Measurements from ENCODE around the gene ZBTB21.

Gene ZBTB21

GRCh38 chr21:41948901-41949300 is 61.3 kb downstream of the ZBTB21 start:
- DNase-seq, result no peak

DNA sequence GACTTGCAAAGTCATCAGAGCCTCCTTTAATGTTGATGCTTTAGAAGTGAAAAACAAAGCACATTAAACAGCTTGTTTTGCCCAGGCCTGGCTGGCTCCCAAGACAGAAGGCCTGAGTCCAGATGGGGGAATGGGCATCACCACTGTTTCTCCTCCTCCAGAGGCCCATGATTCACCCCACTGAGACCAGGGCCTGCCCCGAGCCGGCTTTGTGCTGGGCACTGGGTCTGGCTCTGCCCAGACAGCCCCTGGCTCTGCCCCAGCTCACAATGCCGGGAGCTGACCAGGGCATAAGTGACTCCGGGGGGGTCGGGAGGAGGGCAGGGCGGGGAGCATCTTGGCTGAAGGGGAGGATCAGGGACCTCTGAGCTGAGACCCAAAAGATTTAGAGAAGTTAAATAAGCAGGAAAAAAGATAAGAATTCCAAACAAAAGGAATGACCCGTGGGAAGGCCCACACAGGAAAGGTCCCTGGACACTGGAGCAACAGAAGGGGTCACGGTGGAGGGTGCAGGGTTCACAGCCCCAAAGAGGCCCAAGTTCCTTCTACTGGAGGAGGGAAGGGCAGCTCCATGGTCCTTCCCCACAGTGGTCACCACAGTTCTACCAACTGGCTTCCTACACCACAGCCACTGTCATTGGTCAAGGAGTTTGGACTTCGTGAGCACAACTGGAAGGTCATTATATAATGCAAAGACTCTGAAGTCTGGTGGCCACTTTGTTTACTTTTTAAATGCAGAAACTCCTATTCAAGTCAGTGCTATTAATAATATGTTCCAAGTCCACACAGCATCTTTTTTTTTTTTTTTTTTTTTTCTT is 61.9 kb downstream of the ZBTB21 start:
- DNase-seq, result no peak

DNA sequence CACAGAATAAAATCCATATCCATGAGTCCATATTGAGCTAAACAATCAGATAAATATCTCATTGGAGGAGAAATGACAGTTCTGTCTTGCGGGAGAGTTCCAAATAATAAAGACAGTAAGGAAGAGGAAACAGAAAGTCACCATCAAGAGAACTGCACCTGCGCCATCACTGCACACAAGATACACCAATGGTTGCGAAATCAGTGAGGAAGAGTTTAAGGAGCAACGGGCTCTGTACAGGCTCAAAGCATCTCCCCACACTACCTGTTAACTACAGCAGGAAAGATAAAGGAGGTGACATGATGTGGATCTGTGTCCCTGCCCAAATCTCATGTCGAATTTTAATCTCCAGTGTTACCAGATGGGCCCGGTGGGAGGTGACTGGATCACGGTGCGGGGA is 64.2 kb downstream of the ZBTB21 start:
- no peak for DNase-seq

GRCh38 chr21:41943851-41944250 is 66.3 kb downstream of the ZBTB21 start:
- DNase-seq, result no peak

DNA sequence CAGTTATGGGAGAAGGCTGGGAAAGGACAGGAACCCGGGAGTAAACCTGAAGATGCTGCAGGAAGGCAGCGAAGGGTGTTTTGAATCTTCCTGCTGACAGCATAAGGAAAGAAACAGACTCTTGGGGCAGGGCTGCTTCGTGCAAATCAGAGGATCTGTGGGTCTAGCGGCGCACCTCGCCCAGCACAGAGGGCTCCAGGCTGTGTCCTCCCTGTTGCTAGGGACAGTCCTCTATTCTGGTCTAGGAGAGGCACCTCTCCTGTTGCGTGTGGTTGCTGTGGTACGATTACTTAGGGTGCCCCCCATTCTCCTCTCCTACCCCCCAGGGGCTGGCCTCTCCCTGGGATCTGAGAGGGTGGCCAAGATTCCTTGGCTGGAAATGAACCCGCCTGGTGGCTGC is 67.7 kb downstream of the ZBTB21 start:
- DNase-seq, result no peak

DNA sequence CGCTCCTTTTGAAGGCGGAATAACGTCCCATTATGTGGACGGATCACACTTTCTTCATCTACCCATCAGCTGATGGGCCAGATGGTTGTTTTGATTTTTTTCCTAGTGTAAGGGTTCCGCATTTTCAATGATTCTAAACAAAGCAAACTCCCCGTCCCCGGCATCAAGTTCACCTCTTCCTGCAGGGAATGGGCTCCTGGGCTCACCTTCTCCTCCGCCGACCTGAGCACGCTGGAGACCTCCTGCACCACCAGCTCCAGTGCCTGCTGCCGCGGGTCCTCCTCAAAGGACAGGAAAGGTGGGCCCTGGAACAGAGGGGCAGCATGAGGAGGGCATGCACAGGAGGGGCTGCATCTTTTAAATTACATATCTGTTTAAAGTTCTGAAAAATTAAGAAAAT is 68.2 kb downstream of the ZBTB21 start:
- DNase-seq, result no peak

GRCh38 chr21:41940431-41940830 is 69.7 kb downstream of the ZBTB21 start:
- DNase-seq, result no peak

DNA sequence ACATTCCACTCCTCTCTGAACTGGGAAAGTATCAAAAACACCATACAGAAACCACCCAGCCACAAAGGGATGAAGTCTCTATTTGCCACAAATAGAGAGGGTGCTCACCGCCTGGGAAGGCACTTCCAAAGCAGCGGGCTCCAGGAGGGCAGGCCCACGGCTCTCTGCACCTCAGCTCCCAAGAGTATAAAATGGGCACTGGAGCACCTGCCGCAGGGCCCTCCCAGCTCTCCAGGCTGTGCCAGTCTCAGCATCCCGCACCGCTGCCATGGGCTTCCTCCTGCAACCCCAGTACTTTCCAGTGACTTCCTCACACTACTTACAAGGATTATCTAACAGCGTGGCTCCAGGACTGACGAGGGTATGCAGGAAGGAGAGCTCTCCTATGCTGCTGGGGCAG is 70.8 kb downstream of the ZBTB21 start:
- no peak for DNase-seq

Measured in GF-D8 (cell line).